Activated CD4-positive, alpha-beta T cell treated with anti-CD3 and anti-CD28 coated beads, Interleukin-2, amount 10 ng/mL, durations not matched to agents 7 days and 5 days (primary cell): Measurements from ENCODE around the gene ADCY7. TPM values are rescaled to one million over a fixed set of nuclear protein-coding genes. Genes with fewer than 3 reads are reported as not detected.

Source experiments
- CTCF ChIA-PET: fragments of 350-600 bp; sonication (Branson Sonifier 250); formaldehyde crosslinking; loops from one replicate; lab custom pipeline; 2021; ENCODE audit warnings: antibody characterized with exemption; lab: Charles Lee
- POLR2A ChIA-PET: fragments of 350-600 bp; sonication (Branson Sonifier 250); formaldehyde crosslinking; loops from one replicate; lab custom pipeline; 2021; ENCODE audit warnings: antibody characterized with exemption; lab: Charles Lee
- DNase-seq: peaks from one replicate; pipeline ENCODE4 v3.0.0-alpha.2; 2020
- H3K27ac Mint-ChIP-seq: one replicate; pipeline ENCODE4 v1.8.0; 2021; ENCODE audit warnings: mild to moderate bottlenecking, moderate library complexity, mixed read lengths
- H3K27me3 Mint-ChIP-seq: one replicate; pipeline ENCODE4 v1.8.0; 2021; ENCODE audit warnings: mixed read lengths
- H3K36me3 Mint-ChIP-seq: one replicate; pipeline ENCODE4 v1.8.0; 2021; ENCODE audit warnings: low read depth, mixed read lengths
- H3K4me1 Mint-ChIP-seq: one replicate; pipeline ENCODE4 v1.8.0; 2021; ENCODE audit warnings: mixed read lengths
- H3K4me3 Mint-ChIP-seq: one replicate; pipeline ENCODE4 v1.8.0; 2021; ENCODE audit warnings: mild to moderate bottlenecking, moderate library complexity, mixed read lengths
- H3K9me3 Mint-ChIP-seq: one replicate; pipeline ENCODE4 v1.8.0; 2021; ENCODE audit warnings: mixed read lengths
- total RNA-seq, 2 experiments: library from RNA; stranded (reverse); gene quantifications; one replicate each; pipeline ENCODE4 v1.2.3, GENCODE V29; 2021

The ADCY7 gene
- total RNA-seq, 2 experiments from 2014 or later = 197 to 255 TPM

DNA sequence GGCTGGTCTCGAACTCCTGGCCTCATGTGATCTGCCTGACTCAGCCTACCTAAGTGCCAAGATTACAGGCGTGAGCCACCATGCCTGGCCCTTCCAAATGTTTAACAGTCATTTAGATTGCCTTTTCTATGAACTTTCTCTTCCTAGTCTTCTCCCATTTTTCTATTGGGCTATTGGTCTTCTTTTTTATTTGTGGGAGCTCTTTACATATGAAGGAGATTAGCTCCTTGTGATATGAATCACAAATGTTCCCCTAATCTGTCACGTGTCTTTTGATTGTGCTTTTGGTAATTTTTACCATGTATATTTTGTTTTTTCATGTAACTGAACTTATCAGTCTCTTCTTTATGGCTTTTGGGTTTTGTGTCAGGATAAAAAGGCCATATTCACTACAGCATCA, 11.9 kb downstream of the ADCY7 start:
- H3K36me3 Mint-ChIP-seq = peaks cover 56% of the 10 kb centered on the region
- ChIA-PET CTCF (interaction anchor here (0.7 to 2.4 kb wide), 8 partner anchors 10 to 253 kb away, joined by 3 to 12 read pairs (median 4); partner anchors contain the start of gene CNEP1R1), POLR2A (no interaction called here)
- H3K4me1 Mint-ChIP-seq = peaks cover 97% of the 10 kb centered on the region
- no peak for DNase-seq
- H3K27me3 Mint-ChIP-seq = no peaks in the 10 kb centered on the region
- no peaks in the 10 kb centered on the region for H3K9me3 Mint-ChIP-seq
- H3K27ac Mint-ChIP-seq = peak overlapping the region; percentile 81
- peak overlapping the region; percentile 60 for H3K4me3 Mint-ChIP-seq

GRCh38 chr16:50279504-50279865, 13.1 kb downstream of the ADCY7 start:
- no peaks in the 10 kb centered on the region for H3K9me3 Mint-ChIP-seq
- H3K27ac Mint-ChIP-seq = no peak overlapping the region
- CTCF ChIA-PET = interaction anchor here (0.6 to 2.4 kb wide), 8 partner anchors 11 to 147 kb away, joined by 3 to 12 read pairs (median 4); no protein-coding TSS in a partner anchor
- H3K36me3 Mint-ChIP-seq = peaks cover 51% of the 10 kb centered on the region
- H3K27me3 Mint-ChIP-seq = no peaks in the 10 kb centered on the region
- POLR2A ChIA-PET = no interaction called here
- H3K4me3 Mint-ChIP-seq = no peak overlapping the region
- peaks cover 98% of the 10 kb centered on the region for H3K4me1 Mint-ChIP-seq
- no peak for DNase-seq

GRCh38 chr16:50280932-50281331, 14.6 kb downstream of the ADCY7 start:
- ChIA-PET CTCF (interaction anchor here (1.2 to 2.7 kb wide), 4 partner anchors 8 to 74 kb away, joined by 4 to 11 read pairs (median 5); no protein-coding TSS in a partner anchor), POLR2A (no interaction called here)
- Mint-ChIP-seq H3K9me3 (no peaks in the 10 kb centered on the region), H3K27me3 (no peaks in the 10 kb centered on the region), H3K36me3 (peaks cover 52% of the 10 kb centered on the region), H3K4me3 (no peak overlapping the region), H3K4me1 (peaks cover 97% of the 10 kb centered on the region), H3K27ac (peak overlapping the region; percentile 31)
- no peak for DNase-seq

DNA sequence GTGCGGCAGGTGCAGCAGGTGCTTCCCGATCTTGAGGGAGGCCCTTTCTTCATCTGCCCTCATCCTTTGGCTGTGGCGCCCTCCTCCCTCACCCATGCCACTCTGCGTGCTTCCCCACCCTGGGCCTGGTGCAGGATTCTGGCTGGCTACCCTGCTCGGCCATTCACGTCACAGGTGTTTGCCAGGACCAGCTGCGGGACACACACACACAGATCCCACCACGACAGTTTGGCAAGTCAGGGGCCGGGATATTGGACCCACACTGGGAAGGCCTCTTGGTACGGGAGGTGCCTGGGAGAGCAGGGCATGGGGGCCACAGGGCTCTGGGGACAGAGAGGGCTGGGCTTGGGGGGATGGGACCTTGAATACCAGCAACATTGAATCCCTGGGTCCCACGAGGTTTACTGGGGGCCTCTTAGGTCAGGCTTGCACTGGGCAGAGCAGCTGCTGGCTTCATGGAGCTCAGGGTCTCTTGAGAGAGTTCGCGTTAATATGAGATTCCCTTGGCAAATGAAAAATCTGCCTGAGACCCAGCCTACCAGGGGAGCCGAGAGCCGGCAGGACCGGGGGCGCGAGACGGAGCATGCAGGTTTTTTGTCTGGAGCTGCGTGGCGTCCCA, 15.1 kb downstream of the ADCY7 start:
- CTCF ChIA-PET = interaction anchor here (0.6 to 2.7 kb wide), 5 partner anchors 8 to 89 kb away, joined by 3 to 11 read pairs (median 3); no protein-coding TSS in a partner anchor
- DNase-seq = no peak
- peak overlapping the region; percentile 80 for H3K27ac Mint-ChIP-seq
- no peaks in the 10 kb centered on the region for H3K27me3 Mint-ChIP-seq
- no peaks in the 10 kb centered on the region for H3K9me3 Mint-ChIP-seq
- POLR2A ChIA-PET = no interaction called here
- H3K4me3 Mint-ChIP-seq = peak overlapping the region; percentile 61
- peaks cover 94% of the 10 kb centered on the region for H3K4me1 Mint-ChIP-seq
- peaks cover 52% of the 10 kb centered on the region for H3K36me3 Mint-ChIP-seq

GRCh38 chr16:50282010-50282538, 15.7 kb downstream of the ADCY7 start:
- DNase-seq = peak; percentile 65
- no peaks in the 10 kb centered on the region for H3K9me3 Mint-ChIP-seq
- H3K36me3 Mint-ChIP-seq = peaks cover 51% of the 10 kb centered on the region
- H3K27ac Mint-ChIP-seq = peak overlapping the region; percentile 80
- ChIA-PET POLR2A (no interaction called here), CTCF (interaction anchor here (0.6 to 2.7 kb wide), 8 partner anchors 9 to 419 kb away, joined by 3 to 11 read pairs (median 3); no protein-coding TSS in a partner anchor)
- peaks cover 90% of the 10 kb centered on the region for H3K4me1 Mint-ChIP-seq
- no peaks in the 10 kb centered on the region for H3K27me3 Mint-ChIP-seq
- peak overlapping the region; percentile 61 for H3K4me3 Mint-ChIP-seq

- POLR2A ChIA-PET = no interaction called here
- peak overlapping the region; percentile 80 for H3K27ac Mint-ChIP-seq
Measured at GRCh38 chr16:50282955-50283631, 16.7 kb downstream of the ADCY7 start.

GRCh38 chr16:50284131-50284911, 18.0 kb downstream of the ADCY7 start:
- H3K9me3 Mint-ChIP-seq = no peaks in the 10 kb centered on the region
- H3K4me1 Mint-ChIP-seq = peaks cover 71% of the 10 kb centered on the region
- peaks cover 50% of the 10 kb centered on the region for H3K36me3 Mint-ChIP-seq
- ChIA-PET POLR2A (interaction anchor here (0.9 kb wide), 1 partner anchor 10 kb away, joined by 3 read pairs; no protein-coding TSS in a partner anchor), CTCF (interaction anchor here (0.6 to 1.2 kb wide), 4 partner anchors 11 to 522 kb away, joined by 3 read pairs; no protein-coding TSS in a partner anchor)
- H3K27me3 Mint-ChIP-seq = no peaks in the 10 kb centered on the region
- DNase-seq = no peak
- peak overlapping the region; percentile 71 for H3K27ac Mint-ChIP-seq
- H3K4me3 Mint-ChIP-seq = no peak overlapping the region

More at GRCh38 chr16:50282955-50283631, 16.7 kb downstream of the ADCY7 start:
- no peak for DNase-seq
- no peak overlapping the region for H3K4me3 Mint-ChIP-seq
- peaks cover 80% of the 10 kb centered on the region for H3K4me1 Mint-ChIP-seq
- no peaks in the 10 kb centered on the region for H3K27me3 Mint-ChIP-seq
- no peaks in the 10 kb centered on the region for H3K9me3 Mint-ChIP-seq
- H3K36me3 Mint-ChIP-seq = peaks cover 47% of the 10 kb centered on the region
- CTCF ChIA-PET = interaction anchor here (1.0 to 2.7 kb wide), 4 partner anchors 10 to 72 kb away, joined by 3 to 11 read pairs (median 4); no protein-coding TSS in a partner anchor

DNA sequence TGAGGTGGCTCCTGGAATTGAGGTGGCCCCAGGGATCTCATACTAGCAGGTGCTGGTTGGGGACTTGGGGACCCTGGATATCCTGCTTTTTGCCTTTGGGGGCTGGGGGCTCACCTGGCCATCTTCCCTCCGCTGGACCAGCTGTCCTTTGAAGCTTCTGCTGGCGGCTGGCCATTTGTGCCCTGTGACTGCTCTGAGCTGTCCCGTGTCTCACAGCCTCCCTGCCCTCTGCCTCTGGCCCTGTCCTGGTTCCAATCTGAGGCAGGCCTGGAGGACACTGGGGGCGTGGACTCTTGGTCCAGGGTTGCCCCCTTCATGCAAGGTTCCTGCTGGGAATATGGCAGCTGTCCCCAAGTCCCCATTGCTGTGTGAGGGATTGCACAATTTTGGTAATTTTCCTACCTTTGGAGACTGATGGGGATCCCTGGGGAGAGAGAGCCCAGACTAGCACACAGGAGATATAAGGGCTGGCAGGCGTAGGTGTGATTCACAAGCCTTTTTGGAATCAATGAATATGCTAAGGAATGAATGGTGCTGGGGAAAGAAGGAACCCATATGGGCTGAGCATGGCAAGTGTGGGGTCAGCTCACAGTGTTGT, 19.2 kb downstream of the ADCY7 start:
- no peaks in the 10 kb centered on the region for H3K27me3 Mint-ChIP-seq
- ChIA-PET POLR2A (interaction anchor here (0.6 to 0.9 kb wide), 2 partner anchors 11 to 158 kb away, joined by 3 read pairs; no protein-coding TSS in a partner anchor), CTCF (interaction anchor here (1.0 to 1.6 kb wide), 6 partner anchors 10 to 521 kb away, joined by 3 to 4 read pairs (median 3); no protein-coding TSS in a partner anchor)
- DNase-seq = no peak
- H3K27ac Mint-ChIP-seq = peak overlapping the region; percentile 19
- peaks cover 45% of the 10 kb centered on the region for H3K36me3 Mint-ChIP-seq
- H3K4me3 Mint-ChIP-seq = no peak overlapping the region
- peaks cover 62% of the 10 kb centered on the region for H3K4me1 Mint-ChIP-seq
- H3K9me3 Mint-ChIP-seq = no peaks in the 10 kb centered on the region

- no peaks in the 10 kb centered on the region for H3K27me3 Mint-ChIP-seq
- no peak overlapping the region for H3K4me3 Mint-ChIP-seq
- CTCF ChIA-PET = interaction anchor here (1.0 to 3.0 kb wide), 4 partner anchors 9 to 55 kb away, joined by 3 to 9 read pairs (median 3); no protein-coding TSS in a partner anchor
- H3K9me3 Mint-ChIP-seq = no peaks in the 10 kb centered on the region
- POLR2A ChIA-PET = no interaction called here
- H3K27ac Mint-ChIP-seq = no peak overlapping the region
- H3K4me1 Mint-ChIP-seq = peaks cover 50% of the 10 kb centered on the region
- DNase-seq = no peak
- H3K36me3 Mint-ChIP-seq = peaks cover 44% of the 10 kb centered on the region
Measured at GRCh38 chr16:50286681-50287080, 20.3 kb downstream of the ADCY7 start.

DNA sequence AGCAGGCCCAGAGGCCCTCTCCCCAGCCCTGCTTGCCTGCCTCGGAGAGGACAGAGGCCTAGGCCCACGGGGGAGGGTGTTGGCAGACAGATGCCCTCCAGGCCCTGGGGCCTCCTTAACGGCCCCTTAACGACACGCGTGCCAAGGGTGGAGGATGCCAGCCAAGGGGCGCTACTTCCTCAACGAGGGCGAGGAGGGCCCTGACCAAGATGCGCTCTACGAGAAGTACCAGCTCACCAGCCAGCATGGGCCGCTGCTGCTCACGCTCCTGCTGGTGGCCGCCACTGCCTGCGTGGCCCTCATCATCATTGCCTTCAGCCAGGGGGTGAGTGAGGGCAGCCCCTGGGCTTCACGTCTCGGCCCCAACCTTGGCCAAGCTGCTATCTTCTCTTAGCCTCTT, 21.7 kb downstream of the ADCY7 start:
- CTCF ChIA-PET = interaction anchor here (0.8 to 3.0 kb wide), 5 partner anchors 7 to 352 kb away, joined by 3 to 9 read pairs (median 3); no protein-coding TSS in a partner anchor
- POLR2A ChIA-PET = no interaction called here
- H3K4me1 Mint-ChIP-seq = peaks cover 36% of the 10 kb centered on the region
- H3K9me3 Mint-ChIP-seq = no peaks in the 10 kb centered on the region
- no peak overlapping the region for H3K27ac Mint-ChIP-seq
- H3K27me3 Mint-ChIP-seq = no peaks in the 10 kb centered on the region
- peaks cover 48% of the 10 kb centered on the region for H3K36me3 Mint-ChIP-seq
- H3K4me3 Mint-ChIP-seq = no peak overlapping the region
- no peak for DNase-seq

- H3K4me1 Mint-ChIP-seq = peaks cover 28% of the 10 kb centered on the region
- H3K4me3 Mint-ChIP-seq = no peak overlapping the region
- no peak overlapping the region for H3K27ac Mint-ChIP-seq
- H3K36me3 Mint-ChIP-seq = peaks cover 55% of the 10 kb centered on the region
- ChIA-PET POLR2A (interaction anchor here (0.6 kb wide), 1 partner anchor 21 kb away, joined by 3 read pairs; no protein-coding TSS in a partner anchor), CTCF (interaction anchor here (3.0 kb wide), 1 partner anchor 14 kb away, joined by 9 read pairs; no protein-coding TSS in a partner anchor)
- H3K27me3 Mint-ChIP-seq = no peaks in the 10 kb centered on the region
- no peak for DNase-seq
- no peaks in the 10 kb centered on the region for H3K9me3 Mint-ChIP-seq
Measured at GRCh38 chr16:50288920-50289319, 22.6 kb downstream of the ADCY7 start.
